GM18505 (cell line): Measurements from ENCODE around the gene CAMTA2.
"Not testable (repeated sequence)": the region's sequence is repeated elsewhere in the genome, so short reads cannot be mapped to it uniquely, and the experiment has no call there.

Source experiments
- ATAC-seq: cut with Tn5 transposase; IDR thresholded peaks from one replicate; pipeline ENCODE4 v1.9.1; 2021; ENCODE audit not compliant: unreplicated experiment
- POLR2A ChIP-seq: IDR thresholded peaks from 4 replicates; pipeline ENCODE4 v1.6.1; 2011; ENCODE audit warnings: borderline replicate concordance; ENCODE audit not compliant: insufficient read depth, insufficient read length; ENCODE audit errors: extremely low read depth

CAMTA2 gene

GRCh38 chr17:4932756-4933155 lies 54.7 kb downstream of the CAMTA2 start:
- no peak for ATAC-seq
- TF ChIP-seq POLR2A: no peak

GRCh38 chr17:4931963-4932362 lies 55.5 kb downstream of the CAMTA2 start, which contains the start of gene GP1BA:
Gene GP1BA, plus strand, starts transcription at chr17:4932277. Its CDS starts 328 bp downstream, at chr17:4932605.
- TF ChIP-seq POLR2A: peak; percentile 8
- ATAC-seq: no peak

- TF ChIP-seq POLR2A: no peak
- no peak for ATAC-seq
These were observed 58.6 kb downstream of the CAMTA2 start for GRCh38 chr17:4928881-4929280.

- not testable (repeated sequence) for ATAC-seq
These were observed 60.7 kb downstream of the CAMTA2 start for GRCh38 chr17:4926577-4927335.

GRCh38 chr17:4921320-4921719 lies 66.2 kb downstream of the CAMTA2 start:
- no peak for TF ChIP-seq POLR2A
- no peak for ATAC-seq

GRCh38 chr17:4920351-4921048 lies 67.0 kb downstream of the CAMTA2 start:
- TF ChIP-seq POLR2A: no peak
- no peak for ATAC-seq

- TF ChIP-seq POLR2A: no peak
- ATAC-seq: no peak
These were observed 67.9 kb downstream of the CAMTA2 start for GRCh38 chr17:4919511-4920047.
